Endothelial cell of umbilical vein (primary cell): ENCODE measurements around the gene TPM4. TPM values are rescaled to one million over a fixed set of nuclear protein-coding genes. Genes with fewer than 3 reads are reported as not detected.

Source experiments
- BruUV-seq: library from RNA; stranded (reverse); fragments of 400-500 nt; replicated peaks from 2 replicates; lab custom pipeline; 2021; lab: Mats Ljungman, UMichigan
- CTCF ChIA-PET: fragments of 300-600, 350-600 bp; sonication (Branson Sonifier 250); formaldehyde crosslinking; loops from one replicate; lab custom pipeline; 2021; ENCODE audit warnings: antibody characterized with exemption, inconsistent platforms; lab: Charles Lee
- POLR2A ChIA-PET: fragments of 300-600, 350-600 bp; sonication (Branson Sonifier 250); formaldehyde crosslinking; loops from one replicate; lab custom pipeline; 2021; ENCODE audit warnings: antibody characterized with exemption, inconsistent platforms; lab: Charles Lee
- DNase-seq: peaks from one replicate; pipeline ENCODE4 v3.0.0-alpha.2; 2011; ENCODE audit warnings: low read depth, low spot score
- FAIRE-seq: peaks from 2 replicates; lab custom pipeline; 2011; peaks lifted over from hg19 to GRCh38; lab: Jason Lieb, UNC
- H2AFZ ChIP-seq: 2 replicates; pipeline ENCODE4 v1.6.0; 2012; ENCODE audit warnings: low read depth, low read length, control low read depth, inconsistent platforms
- H3K27ac ChIP-seq: 2 replicates; pipeline ENCODE4 v1.5.1; 2011; ENCODE audit warnings: low read depth, mild to moderate bottlenecking, control low read depth, low read length, moderate library complexity; ENCODE audit not compliant: insufficient read depth
- H3K27me3 ChIP-seq, 2 experiments: 2 replicates each; pipeline versions ENCODE4 v1.6.0 to v1.6.1; 2011; ENCODE audit warnings: low read length in 2 of 2, mixed read lengths in 1 of 2; ENCODE audit not compliant: control insufficient read depth in 2 of 2, insufficient read depth in 2 of 2
- H3K36me3 ChIP-seq, 2 experiments: 2 replicates in 1 of 2; 3 replicates in 1 of 2; pipeline ENCODE4 v1.5.1; 2011; ENCODE audit warnings: low read length in 2 of 2, mild to moderate bottlenecking in 1 of 2, moderate library complexity in 1 of 2; ENCODE audit not compliant: control insufficient read depth in 2 of 2, insufficient read depth in 2 of 2; ENCODE audit errors: extremely low read depth in 1 of 2
- H3K4me1 ChIP-seq: 3 replicates; pipeline ENCODE4 v1.5.1; 2011; ENCODE audit warnings: mild to moderate bottlenecking, low read length; ENCODE audit not compliant: control insufficient read depth, insufficient read depth; ENCODE audit errors: extremely low read depth
- H3K4me2 ChIP-seq: 2 replicates; pipeline ENCODE4 v1.6.1; 2011; ENCODE audit warnings: low read length, control low read depth, mixed read lengths; ENCODE audit not compliant: insufficient read depth
- H3K4me3 ChIP-seq, 3 experiments: fragments of 200-600 bp in 1 of 3; sonication (generic), shearing (Covaris generic) in 1 of 3; replicated peaks in 1 of 3; 2 replicates each; pipeline ENCODE4 v1.5.1; 2011 to 2016; ENCODE audit warnings: control low read depth in 3 of 3, low read length in 3 of 3, mild to moderate bottlenecking in 2 of 3, inconsistent platforms in 1 of 3, low read depth in 1 of 3, moderate library complexity in 1 of 3; ENCODE audit not compliant: insufficient read depth in 1 of 3
- H3K79me2 ChIP-seq: 2 replicates; pipeline ENCODE4 v1.6.0; 2012; ENCODE audit warnings: low read length, inconsistent platforms; ENCODE audit not compliant: control insufficient read depth, insufficient read depth
- H3K9ac ChIP-seq: replicated peaks from 2 replicates; pipeline ENCODE3; 2011; ENCODE audit warnings: low read length, control low read depth; ENCODE audit not compliant: insufficient read depth; ENCODE audit errors: extremely low read depth
- H3K9me1 ChIP-seq: replicated peaks from 3 replicates; pipeline ENCODE4 v1.6.0; 2011; ENCODE audit warnings: mild to moderate bottlenecking, low read length; ENCODE audit not compliant: control insufficient read depth, insufficient read depth; ENCODE audit errors: extremely low read depth
- H3K9me3 ChIP-seq: replicated peaks from 2 replicates; pipeline ENCODE4 v1.5.1; 2012; ENCODE audit warnings: low read length, inconsistent platforms; ENCODE audit not compliant: control insufficient read depth, insufficient read depth
- H4K20me1 ChIP-seq: replicated peaks from 2 replicates; pipeline ENCODE3; 2011; ENCODE audit warnings: mild to moderate bottlenecking, low read length; ENCODE audit not compliant: control insufficient read depth, insufficient read depth; ENCODE audit errors: extremely low read depth
- CTCF ChIP-seq, 2 donors: IDR thresholded peaks; 1 replicate in 1 of 2; 2 replicates in 1 of 2; pipeline ENCODE4 v1.5.1; 2011; ENCODE audit warnings: low read length in 2 of 2, mild to moderate bottlenecking in 2 of 2, moderate library complexity in 2 of 2, control low read depth in 1 of 2, inconsistent platforms in 1 of 2, low read depth in 1 of 2; ENCODE audit not compliant: insufficient read depth in 1 of 2; ENCODE audit errors: extremely low read depth in 1 of 2
- EZH2 ChIP-seq: IDR thresholded peaks from 2 replicates; pipeline ENCODE4 v1.6.1; 2012; ENCODE audit warnings: borderline replicate concordance, low read depth, mild to moderate bottlenecking, moderate library complexity, low read length, inconsistent platforms; ENCODE audit not compliant: severe bottlenecking
- FOS ChIP-seq: IDR thresholded peaks from 2 replicates; pipeline ENCODE4 v1.6.1; 2011; ENCODE audit warnings: mild to moderate bottlenecking, low read length, moderate library complexity, borderline replicate concordance; ENCODE audit not compliant: insufficient read depth
- GATA2 ChIP-seq: IDR thresholded peaks from 2 replicates; pipeline ENCODE4 v1.7.0; 2011; ENCODE audit warnings: low read depth, mild to moderate bottlenecking, moderate library complexity, mixed read lengths, low read length; ENCODE audit not compliant: insufficient read length, insufficient read depth
- JUN ChIP-seq: IDR thresholded peaks from 2 replicates; pipeline ENCODE4 v1.6.1; 2011; ENCODE audit warnings: borderline replicate concordance, low read depth; ENCODE audit not compliant: insufficient read length, insufficient read depth
- MAX ChIP-seq: IDR thresholded peaks from 2 replicates; pipeline ENCODE4 v1.6.1; 2011; ENCODE audit not compliant: insufficient read depth, insufficient read length
- MYC ChIP-seq: IDR thresholded peaks from one replicate; pipeline ENCODE4 v1.6.1; 2011; ENCODE audit warnings: mild to moderate bottlenecking, low read depth, low read length
- POLR2A ChIP-seq: IDR thresholded peaks from 2 replicates; pipeline ENCODE4 v1.6.1; 2012; ENCODE audit warnings: low read depth, mild to moderate bottlenecking, control low read depth, low read length
- POLR2AphosphoS5 ChIP-seq: IDR thresholded peaks from 2 replicates; pipeline ENCODE4 v1.6.1; 2012; ENCODE audit warnings: low read depth, mild to moderate bottlenecking, control low read depth, low read length, moderate library complexity; ENCODE audit not compliant: insufficient read depth
- dilution Hi-C: fragments of 300-500 bp; cut with MboI; formaldehyde crosslinking; loops from one replicate; pipeline ENCODE4 v1.15.0; 2019; ENCODE audit warnings: low sequenced_read_pairs; ENCODE audit not compliant: extremely low pct_ligation_motif_present
- intact Hi-C: fragments of 100-400 bp; cut with micrococcal nuclease; formaldehyde crosslinking; loops from one replicate; pipeline ENCODE4 v1.10.0; 2022
- polyA plus RNA-seq, 4 experiments: library from polyadenylated mRNA; depleted of rRNA in 3 of 4; stranded (reverse) in 3 of 4; unstranded in 1 of 4; fragments of >200 nt; gene quantifications; 2 replicates each; pipeline versions ENCODE4 v1.2.1 to v1.2.3, GENCODE V29; 2011 to 2012; ENCODE audit warnings: missing spikeins in 1 of 4
- total RNA-seq: library from RNA; stranded (reverse); gene quantifications from 2 replicates; pipeline ENCODE4 v1.2.3, GENCODE V29; 2021

Gene TPM4
- total and polyA plus RNA-seq, 2 donors (not counting 3 experiments of a cell fraction or from before 2014, with no cell fraction given): 430 to 924 TPM

- no peak overlapping the region for H3K9ac ChIP-seq
- DNase-seq: no peak
- peaks cover 44% of the 10 kb centered on the region for H3K79me2 ChIP-seq
- intact Hi-C loops (no loop called here), dilution Hi-C loops (no loop called here)
- H3K4me2 ChIP-seq: peak overlapping the region; percentile 80
- H3K9me3 ChIP-seq: no peaks in the 10 kb centered on the region
- no peaks in the 10 kb centered on the region for H3K9me1 ChIP-seq
- H2AFZ ChIP-seq: no peak overlapping the region
- no peak overlapping the region for H3K27ac ChIP-seq
- CTCF ChIA-PET: interaction anchor here (1.3 kb wide), 1 partner anchor 71 kb away, joined by 11 read pairs; no protein-coding TSS in a partner anchor
- TSS peak; percentile 29 for BruUV-seq
- peak overlapping the region in 1 of 3 experiments; percentile 87 for H3K4me3 ChIP-seq
- no peak for FAIRE-seq
- POLR2A ChIA-PET: interaction anchor here (0.6 kb wide), 1 partner anchor 37 kb away, joined by 4 read pairs; the partner anchor contains the start of gene TPM4
- peaks cover 12% of the 10 kb centered on the region for H3K4me1 ChIP-seq
- H4K20me1 ChIP-seq: no peaks in the 10 kb centered on the region
- no peaks in the 10 kb centered on the region for H3K27me3 ChIP-seq
- no peak for TF ChIP-seq FOS
- no peak for TF ChIP-seq CTCF (IDR thresholded peaks at IDR 0.05; ENCODE audit: extremely low read depth in 1 of 2, insufficient read depth in 1 of 2, low read depth in 1 of 2, low read length in 2 of 2)
- no peak for TF ChIP-seq POLR2A
- no peak for TF ChIP-seq JUN
- TF ChIP-seq MAX: no peak
- no peak for TF ChIP-seq GATA2
- no peak for TF ChIP-seq MYC
- no peak for TF ChIP-seq EZH2
- TF ChIP-seq POLR2AphosphoS5: no peak
- H3K36me3 ChIP-seq: no peaks in the 10 kb centered on the region
Measured at GRCh38 chr19:16112778-16113177, 36.5 kb downstream of the TPM4 start.
